HepG2 (cell line): Measurements from ENCODE around the gene RIN3.

Source experiments
- CEBPB ChIP-seq: IDR thresholded peaks from 2 replicates; pipeline ENCODE4 v1.6.1; 2011; ENCODE audit warnings: low read depth, low read length, improper control_type of control experiment, borderline replicate concordance
- DPF2 ChIP-seq: sonication (generic); formaldehyde crosslinking; IDR thresholded peaks from 2 replicates; pipeline ENCODE4 v1.4.0; 2020; ENCODE audit warnings: mild to moderate bottlenecking, low read depth, missing genetic modification reagents, borderline replicate concordance
- GTF3A ChIP-seq: sonication (generic); formaldehyde crosslinking; conservative IDR thresholded peaks from 2 replicates; pipeline ENCODE4 v1.4.0; 2020; ENCODE audit warnings: mild to moderate bottlenecking, missing genetic modification reagents
- NFIC ChIP-seq: IDR thresholded peaks from 2 replicates; pipeline ENCODE4 v1.6.1; 2012; ENCODE audit warnings: mild to moderate bottlenecking, low read length, inconsistent platforms
- NR3C1 ChIP-seq: sonication (generic); formaldehyde crosslinking; IDR thresholded peaks from 2 replicates; pipeline ENCODE4 v1.4.0; 2020; ENCODE audit warnings: missing genetic modification reagents
- POLR2AphosphoS5 ChIP-seq: IDR thresholded peaks from 2 replicates; pipeline ENCODE4 v1.6.1; 2012; ENCODE audit warnings: low read depth, low read length
- SAP130 ChIP-seq: IDR thresholded peaks from 2 replicates; pipeline ENCODE4 v1.6.1; 2016; ENCODE audit warnings: low read depth
- SP4 ChIP-seq: sonication (generic); formaldehyde crosslinking; IDR thresholded peaks from 2 replicates; pipeline ENCODE4 v1.8.1; 2023; ENCODE audit warnings: mild to moderate bottlenecking, missing genetic modification reagents
- STAG1 ChIP-seq: sonication (generic); formaldehyde crosslinking; IDR thresholded peaks from 2 replicates; pipeline ENCODE4 v1.4.0; 2020; ENCODE audit warnings: missing genetic modification reagents
- SUZ12 ChIP-seq: fragments of 150-350 bp; IDR thresholded peaks from 2 replicates; pipeline ENCODE4 v1.6.1; 2014; ENCODE audit warnings: low read depth, low read length
- ZBTB7A ChIP-seq: sonication (generic); formaldehyde crosslinking; IDR thresholded peaks from 2 replicates; pipeline ENCODE4 v1.8.0; 2022; ENCODE audit warnings: mild to moderate bottlenecking, missing genetic modification reagents
- TF ChIP-seq, protein P1 (sequence below): sonication (generic); formaldehyde crosslinking; IDR thresholded peaks from 2 replicates; pipeline ENCODE4 v1.5.0; 2020; ENCODE audit warnings: missing genetic modification reagents
- TF ChIP-seq, protein P2 (sequence below): sonication (generic); formaldehyde crosslinking; IDR thresholded peaks from 2 replicates; pipeline ENCODE4 v1.5.0; 2020; ENCODE audit warnings: missing genetic modification reagents

DNA sequence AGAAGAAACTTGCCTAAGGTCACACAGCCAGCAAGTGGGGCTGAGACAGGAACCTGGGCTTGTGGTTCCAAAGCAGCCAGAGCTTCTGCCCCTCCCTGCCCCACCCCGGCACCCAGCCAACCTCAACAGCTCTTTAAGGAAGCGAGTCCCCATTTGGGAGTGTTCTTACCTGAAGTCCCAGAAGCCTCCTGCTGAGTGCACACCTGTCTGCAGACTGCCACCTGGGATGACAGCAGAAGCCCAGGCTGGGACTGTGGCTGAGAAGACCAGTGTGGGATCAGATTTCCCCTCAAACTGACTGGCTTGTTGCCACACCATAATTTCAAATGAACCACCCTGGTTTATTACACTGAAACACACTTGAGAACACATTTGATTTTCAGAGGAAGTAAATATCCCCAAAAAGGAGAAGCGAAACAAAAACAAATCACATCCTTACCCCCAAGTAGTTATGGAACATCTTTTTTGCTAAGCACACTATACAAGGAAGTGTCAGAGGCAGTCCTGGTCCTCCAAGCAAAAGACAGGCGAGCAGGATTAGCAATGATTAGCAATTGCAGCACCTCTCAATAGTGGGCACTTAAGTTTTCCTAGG lies 6.3 kb upstream of the RIN3 start:
- no peak for TF ChIP-seq GTF3A (CRISPR knock-in tag)
- no peak for TF ChIP-seq DPF2 (CRISPR knock-in tag)
- no peak for TF ChIP-seq SUZ12
- no peak for TF ChIP-seq CEBPB
- TF ChIP-seq, protein P1, sequence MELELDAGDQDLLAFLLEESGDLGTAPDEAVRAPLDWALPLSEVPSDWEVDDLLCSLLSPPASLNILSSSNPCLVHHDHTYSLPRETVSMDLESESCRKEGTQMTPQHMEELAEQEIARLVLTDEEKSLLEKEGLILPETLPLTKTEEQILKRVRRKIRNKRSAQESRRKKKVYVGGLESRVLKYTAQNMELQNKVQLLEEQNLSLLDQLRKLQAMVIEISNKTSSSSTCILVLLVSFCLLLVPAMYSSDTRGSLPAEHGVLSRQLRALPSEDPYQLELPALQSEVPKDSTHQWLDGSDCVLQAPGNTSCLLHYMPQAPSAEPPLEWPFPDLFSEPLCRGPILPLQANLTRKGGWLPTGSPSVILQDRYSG (CRISPR knock-in tag): no peak
- TF ChIP-seq NR3C1 (CRISPR knock-in tag): no peak
- no peak for TF ChIP-seq ZBTB7A (CRISPR knock-in tag)
- TF ChIP-seq POLR2AphosphoS5: no peak
- TF ChIP-seq, protein P2, sequence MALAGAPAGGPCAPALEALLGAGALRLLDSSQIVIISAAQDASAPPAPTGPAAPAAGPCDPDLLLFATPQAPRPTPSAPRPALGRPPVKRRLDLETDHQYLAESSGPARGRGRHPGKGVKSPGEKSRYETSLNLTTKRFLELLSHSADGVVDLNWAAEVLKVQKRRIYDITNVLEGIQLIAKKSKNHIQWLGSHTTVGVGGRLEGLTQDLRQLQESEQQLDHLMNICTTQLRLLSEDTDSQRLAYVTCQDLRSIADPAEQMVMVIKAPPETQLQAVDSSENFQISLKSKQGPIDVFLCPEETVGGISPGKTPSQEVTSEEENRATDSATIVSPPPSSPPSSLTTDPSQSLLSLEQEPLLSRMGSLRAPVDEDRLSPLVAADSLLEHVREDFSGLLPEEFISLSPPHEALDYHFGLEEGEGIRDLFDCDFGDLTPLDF (CRISPR knock-in tag): no peak
- TF ChIP-seq SP4 (CRISPR knock-in tag): no peak
- no peak for TF ChIP-seq SAP130 (CRISPR knock-in tag)
- no peak for TF ChIP-seq NFIC
- no peak for TF ChIP-seq STAG1 (CRISPR knock-in tag)
